Measurements from ENCODE around the gene CHAF1A.

- TF ChIP-seq, protein P1, sequence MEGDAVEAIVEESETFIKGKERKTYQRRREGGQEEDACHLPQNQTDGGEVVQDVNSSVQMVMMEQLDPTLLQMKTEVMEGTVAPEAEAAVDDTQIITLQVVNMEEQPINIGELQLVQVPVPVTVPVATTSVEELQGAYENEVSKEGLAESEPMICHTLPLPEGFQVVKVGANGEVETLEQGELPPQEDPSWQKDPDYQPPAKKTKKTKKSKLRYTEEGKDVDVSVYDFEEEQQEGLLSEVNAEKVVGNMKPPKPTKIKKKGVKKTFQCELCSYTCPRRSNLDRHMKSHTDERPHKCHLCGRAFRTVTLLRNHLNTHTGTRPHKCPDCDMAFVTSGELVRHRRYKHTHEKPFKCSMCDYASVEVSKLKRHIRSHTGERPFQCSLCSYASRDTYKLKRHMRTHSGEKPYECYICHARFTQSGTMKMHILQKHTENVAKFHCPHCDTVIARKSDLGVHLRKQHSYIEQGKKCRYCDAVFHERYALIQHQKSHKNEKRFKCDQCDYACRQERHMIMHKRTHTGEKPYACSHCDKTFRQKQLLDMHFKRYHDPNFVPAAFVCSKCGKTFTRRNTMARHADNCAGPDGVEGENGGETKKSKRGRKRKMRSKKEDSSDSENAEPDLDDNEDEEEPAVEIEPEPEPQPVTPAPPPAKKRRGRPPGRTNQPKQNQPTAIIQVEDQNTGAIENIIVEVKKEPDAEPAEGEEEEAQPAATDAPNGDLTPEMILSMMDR (conservative IDR thresholded peaks at IDR 0.05): no peak
- TF ChIP-seq EZH2 (IDR thresholded peaks at IDR 0.05; ENCODE audit: low read depth): no peak
Observed at GRCh38 chr19:4366666-4367335, 35.6 kb upstream of the CHAF1A start.

Data from PC-9 (cell line).